Stimulated activated CD8-positive, alpha-beta memory T cell treated with anti-CD3 and anti-CD28 coated beads, Interleukin-15, amount 100 ng/mL, for 48 hours (primary cell): ENCODE data around the gene ASIC2.

ENCODE experiments used
- DNase-seq, 2 donors: peaks; one replicate each; pipeline ENCODE4 v3.0.0-alpha.2; 2020; ENCODE audit warnings: low read depth in 2 of 2

Gene ASIC2

GRCh38 chr17:33243732-33244131, 49.4 kb downstream of the ASIC2 start:
- no peak for DNase-seq

GRCh38 chr17:33242375-33243124, 50.5 kb downstream of the ASIC2 start:
- no peak for DNase-seq

- no peak for DNase-seq
Measured at GRCh38 chr17:33241390-33241789, 51.7 kb downstream of the ASIC2 start.

GRCh38 chr17:33240362-33240761, 52.7 kb downstream of the ASIC2 start:
- no peak for DNase-seq

GRCh38 chr17:33239702-33240101, 53.4 kb downstream of the ASIC2 start:
- no peak for DNase-seq

GRCh38 chr17:33234930-33235685, 58.0 kb downstream of the ASIC2 start:
- DNase-seq, result peak in 1 of 2 donors; percentile 2

- DNase-seq, result no peak
Measured at GRCh38 chr17:33234233-33234632, 58.9 kb downstream of the ASIC2 start.

GRCh38 chr17:33233811-33234177, 59.3 kb downstream of the ASIC2 start:
- no peak for DNase-seq

- no peak for DNase-seq
Measured at GRCh38 chr17:33229499-33229898, 63.6 kb downstream of the ASIC2 start.

- DNase-seq, result no peak
Measured at GRCh38 chr17:33229028-33229427, 64.1 kb downstream of the ASIC2 start.

GRCh38 chr17:33228548-33228947, 64.5 kb downstream of the ASIC2 start:
- no peak for DNase-seq

GRCh38 chr17:33227911-33228310, 65.2 kb downstream of the ASIC2 start:
- DNase-seq, result no peak

- DNase-seq, result no peak
Measured at GRCh38 chr17:33225994-33226393, 67.1 kb downstream of the ASIC2 start.

GRCh38 chr17:33225509-33225908, 67.6 kb downstream of the ASIC2 start:
- DNase-seq, result no peak

GRCh38 chr17:33220036-33220435, 73.1 kb downstream of the ASIC2 start:
- DNase-seq, result no peak

GRCh38 chr17:33218698-33219601, 74.1 kb downstream of the ASIC2 start:
- no peak for DNase-seq

- DNase-seq, result no peak
Measured at GRCh38 chr17:33217891-33218290, 75.2 kb downstream of the ASIC2 start.

- DNase-seq, result no peak
Measured at GRCh38 chr17:33214996-33215395, 78.1 kb downstream of the ASIC2 start.

- no peak for DNase-seq
Measured at GRCh38 chr17:33210285-33210684, 82.8 kb downstream of the ASIC2 start.

GRCh38 chr17:33209671-33210070, 83.4 kb downstream of the ASIC2 start:
- no peak for DNase-seq

GRCh38 chr17:33207231-33207630, 85.9 kb downstream of the ASIC2 start:
- DNase-seq, result no peak

- no peak for DNase-seq
Measured at GRCh38 chr17:33205552-33205951, 87.5 kb downstream of the ASIC2 start.
